Adrenal gland (tissue), 5 donors: ENCODE data around the gene PIK3R1.

ENCODE experiments used
- POLR2A ChIP-seq, 2 donors: fragments of 450-650 bp; IDR thresholded peaks; one replicate each; pipeline ENCODE4 v1.6.1; 2017; ENCODE audit warnings: antibody characterized with exemption in 2 of 2, mild to moderate bottlenecking in 2 of 2, moderate library complexity in 1 of 2
- TF ChIP-seq, protein P1 (sequence below), 6 experiments: fragments of 450-650 bp in 4 of 6; fragments of 200-600 bp in 2 of 6; sonication (generic) in 1 of 6; IDR thresholded peaks; 1 replicate in 5 of 6; 2 replicates in 1 of 6; pipeline versions ENCODE4 v1.5.1 to v1.8.0; 2016 to 2021; ENCODE audit warnings: antibody characterized with exemption in 6 of 6, mild to moderate bottlenecking in 2 of 6, moderate library complexity in 1 of 6
- donor health status: DM: no; HTN: no; CAD: no.

DNA sequence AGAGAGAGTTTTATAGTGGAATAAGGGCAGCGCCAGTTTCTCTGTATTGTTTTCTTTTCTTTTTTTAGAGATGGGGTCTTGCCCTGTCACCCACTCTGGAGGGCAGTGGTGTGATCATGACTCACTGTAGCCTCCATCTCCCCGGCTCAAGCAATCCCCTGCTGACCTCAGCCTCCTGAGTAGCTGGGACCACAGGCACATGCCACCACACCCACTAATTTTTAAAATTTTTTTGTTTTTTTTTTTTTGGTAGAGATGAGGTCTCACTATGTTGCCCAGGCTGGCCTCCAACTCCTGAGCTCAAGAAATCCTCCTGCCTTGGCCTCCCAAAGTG, 119.0 kb downstream of the PIK3R1 start:
- TF ChIP-seq, protein P1, sequence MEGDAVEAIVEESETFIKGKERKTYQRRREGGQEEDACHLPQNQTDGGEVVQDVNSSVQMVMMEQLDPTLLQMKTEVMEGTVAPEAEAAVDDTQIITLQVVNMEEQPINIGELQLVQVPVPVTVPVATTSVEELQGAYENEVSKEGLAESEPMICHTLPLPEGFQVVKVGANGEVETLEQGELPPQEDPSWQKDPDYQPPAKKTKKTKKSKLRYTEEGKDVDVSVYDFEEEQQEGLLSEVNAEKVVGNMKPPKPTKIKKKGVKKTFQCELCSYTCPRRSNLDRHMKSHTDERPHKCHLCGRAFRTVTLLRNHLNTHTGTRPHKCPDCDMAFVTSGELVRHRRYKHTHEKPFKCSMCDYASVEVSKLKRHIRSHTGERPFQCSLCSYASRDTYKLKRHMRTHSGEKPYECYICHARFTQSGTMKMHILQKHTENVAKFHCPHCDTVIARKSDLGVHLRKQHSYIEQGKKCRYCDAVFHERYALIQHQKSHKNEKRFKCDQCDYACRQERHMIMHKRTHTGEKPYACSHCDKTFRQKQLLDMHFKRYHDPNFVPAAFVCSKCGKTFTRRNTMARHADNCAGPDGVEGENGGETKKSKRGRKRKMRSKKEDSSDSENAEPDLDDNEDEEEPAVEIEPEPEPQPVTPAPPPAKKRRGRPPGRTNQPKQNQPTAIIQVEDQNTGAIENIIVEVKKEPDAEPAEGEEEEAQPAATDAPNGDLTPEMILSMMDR (IDR thresholded peaks at IDR 0.05): no peak
- TF ChIP-seq POLR2A (IDR thresholded peaks at IDR 0.05): no peak
